ENCODE results near the gene BRDT. TPM values are rescaled to one million over a fixed set of nuclear protein-coding genes. Genes with fewer than 3 reads are reported as not detected.

The BRDT gene
- total and polyA plus RNA-seq, 2 of the 8 experiments (the other 6 are each of a cell fraction or from before 2014, with no cell fraction given) = 0.08 TPM; not detected in 1

GRCh38 chr1:91948501-91949355 lies 473 bp upstream of the BRDT start:
- Histone ChIP-seq H2AFZ (ENCODE audit: low read length) (peak overlapping the region; percentile 96; the same call in 1 of the 2 replicates), H3K4ac (replicated peaks; ENCODE audit: insufficient read length, low read depth, low read length) (no peak overlapping the region), H3K4me3 (ENCODE audit: extremely low read depth in 1 of 4, insufficient read depth in 2 of 4, low read depth in 3 of 4, low read length in 4 of 4) (no peak overlapping the region), H2BK15ac (ENCODE audit: low read length) (no peak overlapping the region), H4K8ac (ENCODE audit: extremely low read depth, insufficient read depth, low read length) (no peak overlapping the region), H3K27ac (ENCODE audit: low read depth, low read length) (no peak overlapping the region), H3K23ac (ENCODE audit: insufficient read length) (no peak overlapping the region), H3K56ac (replicated peaks; ENCODE audit: insufficient read length, low read depth, low read length) (no peak overlapping the region), H3K18ac (ENCODE audit: extremely low read depth, low read length) (peak overlapping the region; percentile 51; the same call in 1 of the 2 replicates), H3K9me3 (ENCODE audit: insufficient read depth in 2 of 2, low read depth in 1 of 2, low read length in 1 of 2) (no peaks in the 10 kb centered on the region), H2BK5ac (ENCODE audit: low read depth, low read length) (no peak overlapping the region), H3K4me1 (replicated peaks in 1 of 4; ENCODE audit: control insufficient read depth in 3 of 4, insufficient read depth in 4 of 4, low read length in 3 of 4) (peaks cover 0 to 2% (median 0%) of the 10 kb centered on the region in 4 experiments; a peak in 1 of 7 replicates), H3K9ac (replicated peaks in 1 of 4; ENCODE audit: extremely low read depth in 1 of 4, low read depth in 3 of 4, low read length in 3 of 4) (no peak overlapping the region), H3K79me1 (ENCODE audit: low read depth, low read length) (no peaks in the 10 kb centered on the region), H3K4me2 (ENCODE audit: insufficient read depth in 1 of 2, low read depth in 2 of 2, low read length in 2 of 2) (no peak overlapping the region), H2BK12ac (ENCODE audit: low read depth, low read length) (no peak overlapping the region), H4K20me1 (replicated peaks in 1 of 2; ENCODE audit: control insufficient read depth in 1 of 2, insufficient read depth in 2 of 2, low read length in 2 of 2) (no peaks in the 10 kb centered on the region), H3K23me2 (ENCODE audit: low read depth, low read length) (no peaks in the 10 kb centered on the region), H3K36me3 (ENCODE audit: control insufficient read depth in 2 of 4, insufficient read depth in 4 of 4, low read length in 3 of 4) (no peaks in the 10 kb centered on the region), H2AK5ac (ENCODE audit: low read depth, low read length) (no peak overlapping the region), H3K14ac (ENCODE audit: insufficient read length) (no peak overlapping the region), H4K91ac (replicated peaks; ENCODE audit: insufficient read length, low read length) (no peak overlapping the region), H2BK20ac (ENCODE audit: low read length) (no peak overlapping the region), H2BK120ac (replicated peaks; ENCODE audit: low read depth, low read length) (no peak overlapping the region), H4K5ac (ENCODE audit: insufficient read length, low read depth, low read length) (no peak overlapping the region), H3K27me3 (replicated peaks in 1 of 4; ENCODE audit: control insufficient read depth in 3 of 4, extremely low read depth in 1 of 4, insufficient read depth in 3 of 4, low read length in 3 of 4) (no peaks in the 10 kb centered on the region), H3K79me2 (ENCODE audit: control insufficient read depth in 1 of 2, insufficient read depth in 2 of 2, low read length in 2 of 2) (no peaks in the 10 kb centered on the region)
- ChIA-PET CTCF (ENCODE audit: partially characterized antibody) (interaction anchor here (1.2 kb wide), 1 partner anchor 23 kb away, joined by 4 read pairs; no protein-coding TSS in a partner anchor), POLR2A (ENCODE audit: partially characterized antibody) (no interaction called here)
- no peak for FAIRE-seq
- WGBS, 2 experiments (ENCODE audit: extremely low coverage in 1 of 2, insufficient coverage in 1 of 2, insufficient read length in 1 of 2, insufficient replicate concordance in 2 of 2, low coverage in 1 of 2, low lambda C conversion rate in 2 of 2, missing lambda C conversion rate in 1 of 2) = 92% methylated on average over 28 of the region's 29 CpGs; no CpG with 5 or more reads in 1 of the 2 experiments
- DNase-seq (ENCODE audit: low read depth in 1 of 2, low spot score in 2 of 2) = no peak
- TF ChIP-seq USF2 (IDR thresholded peaks at IDR 0.05; ENCODE audit: low read length) (0 out of 2 replicates have a peak, but pooled peaks have one; percentile 15), CEBPB (IDR thresholded peaks at IDR 0.05; ENCODE audit: low read depth, low read length) (peak; percentile 59; the same call in 1 of the 2 replicates), SRF (IDR thresholded peaks at IDR 0.05; ENCODE audit: low read depth, low read length) (no peak), SAP30 (IDR thresholded peaks at IDR 0.05; ENCODE audit: insufficient read depth, insufficient replicate concordance, low read length) (no peak)
